Tibial nerve (tissue), 4 donors: Measurements from ENCODE around the gene TSR3.
A peak's percentile ranks its signal among the peaks of the same experiment; 100 is the strongest.

Source experiments
- EP300 ChIP-seq, 2 donors: sonication (generic); formaldehyde crosslinking; IDR thresholded peaks; one replicate each; pipeline ENCODE4 v1.6.1; 2017; ENCODE audit warnings: antibody characterized with exemption in 2 of 2, mild to moderate bottlenecking in 1 of 2
- POLR2A ChIP-seq, 2 donors: fragments of 450-650 bp; IDR thresholded peaks; one replicate each; pipeline ENCODE4 v1.6.1; 2017; ENCODE audit warnings: antibody characterized with exemption in 2 of 2, mild to moderate bottlenecking in 2 of 2, moderate library complexity in 2 of 2
- TF ChIP-seq, protein P1 (sequence below), 5 experiments: fragments of 200-600 bp in 3 of 5; fragments of 450-650 bp in 2 of 5; sonication (generic) in 3 of 5; IDR thresholded peaks; one replicate each; pipeline ENCODE4 v1.5.1; 2016 to 2019; ENCODE audit warnings: antibody characterized with exemption in 5 of 5, mild to moderate bottlenecking in 3 of 5, moderate library complexity in 2 of 5

DNA sequence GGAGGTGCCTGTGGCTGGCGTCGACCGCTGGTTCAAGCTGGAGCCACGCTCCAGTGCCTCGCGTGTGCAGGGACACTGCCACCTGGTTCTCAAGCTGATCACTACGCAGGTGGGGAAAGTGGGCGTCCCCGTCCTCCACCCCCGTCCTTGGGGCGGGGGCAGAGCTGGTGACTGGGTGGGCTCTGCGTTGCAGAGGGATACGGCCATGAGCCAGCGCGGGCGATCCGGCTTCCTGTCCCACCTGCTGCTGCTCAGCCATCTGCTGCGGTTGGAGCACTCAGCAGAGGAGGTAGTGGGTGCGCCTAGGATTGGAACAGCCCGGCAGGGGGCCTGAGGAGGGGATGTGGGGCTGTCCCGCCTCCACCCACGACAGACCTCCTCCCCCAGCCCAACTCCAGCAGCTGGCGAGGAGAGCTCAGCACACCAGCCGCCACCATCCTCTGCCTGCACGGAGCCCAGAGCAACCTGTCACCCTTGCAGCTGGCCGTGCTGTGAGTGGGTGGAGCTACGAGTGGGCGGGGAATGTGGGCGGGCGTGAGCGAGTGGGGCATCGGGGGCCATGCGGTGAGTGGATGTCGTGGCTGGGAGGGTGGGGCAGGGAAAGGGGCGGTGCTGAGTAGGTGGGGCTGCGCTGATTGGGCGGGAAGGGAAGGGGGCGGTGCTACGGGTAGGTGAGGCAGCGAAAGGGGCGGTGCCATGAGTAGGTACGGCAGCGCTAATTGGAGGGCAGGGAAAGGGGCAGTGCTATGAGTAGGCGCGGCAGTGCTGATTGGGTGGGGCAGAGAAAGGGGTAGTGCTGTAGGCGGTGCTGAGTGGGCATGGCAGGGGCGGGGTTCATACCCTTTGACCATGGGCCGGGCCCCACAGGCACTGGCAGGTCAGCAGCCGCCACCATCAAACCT lies 8.9 kb downstream of the TSR3 start:
- TF ChIP-seq POLR2A (IDR thresholded peaks at IDR 0.05), result no peak
- TF ChIP-seq, protein P1, sequence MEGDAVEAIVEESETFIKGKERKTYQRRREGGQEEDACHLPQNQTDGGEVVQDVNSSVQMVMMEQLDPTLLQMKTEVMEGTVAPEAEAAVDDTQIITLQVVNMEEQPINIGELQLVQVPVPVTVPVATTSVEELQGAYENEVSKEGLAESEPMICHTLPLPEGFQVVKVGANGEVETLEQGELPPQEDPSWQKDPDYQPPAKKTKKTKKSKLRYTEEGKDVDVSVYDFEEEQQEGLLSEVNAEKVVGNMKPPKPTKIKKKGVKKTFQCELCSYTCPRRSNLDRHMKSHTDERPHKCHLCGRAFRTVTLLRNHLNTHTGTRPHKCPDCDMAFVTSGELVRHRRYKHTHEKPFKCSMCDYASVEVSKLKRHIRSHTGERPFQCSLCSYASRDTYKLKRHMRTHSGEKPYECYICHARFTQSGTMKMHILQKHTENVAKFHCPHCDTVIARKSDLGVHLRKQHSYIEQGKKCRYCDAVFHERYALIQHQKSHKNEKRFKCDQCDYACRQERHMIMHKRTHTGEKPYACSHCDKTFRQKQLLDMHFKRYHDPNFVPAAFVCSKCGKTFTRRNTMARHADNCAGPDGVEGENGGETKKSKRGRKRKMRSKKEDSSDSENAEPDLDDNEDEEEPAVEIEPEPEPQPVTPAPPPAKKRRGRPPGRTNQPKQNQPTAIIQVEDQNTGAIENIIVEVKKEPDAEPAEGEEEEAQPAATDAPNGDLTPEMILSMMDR (IDR thresholded peaks at IDR 0.05), result peak in 1 of 5 experiments; percentile 13
- no peak for TF ChIP-seq EP300 (IDR thresholded peaks at IDR 0.05)
